HG03457 (cell line): ENCODE data around the gene UBE3A.

Source experiments
- ATAC-seq: cut with Tn5 transposase; IDR thresholded peaks from one replicate; pipeline ENCODE4 v1.9.1; 2021; ENCODE audit warnings: moderate number of reproducible peaks; ENCODE audit not compliant: unreplicated experiment

UBE3A gene

DNA sequence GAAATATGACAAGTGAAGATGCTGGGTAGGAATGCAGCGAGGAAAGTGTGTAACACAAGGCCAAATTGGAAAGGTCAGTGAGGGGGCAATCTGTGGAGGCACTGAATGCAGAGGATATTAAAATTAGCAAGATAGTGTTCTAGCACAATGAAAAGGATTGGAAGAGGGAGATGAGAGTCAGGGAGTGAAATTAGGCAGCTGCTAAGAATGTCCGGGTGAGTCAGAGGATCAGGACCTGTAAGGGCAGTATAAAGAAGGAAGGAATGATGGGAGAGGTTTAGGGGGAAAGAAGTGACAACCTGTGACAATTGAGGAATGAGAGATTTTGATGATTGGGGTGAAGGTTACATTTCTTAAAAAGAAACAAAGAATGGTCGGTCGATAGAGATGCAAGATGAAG lies 103.5 kb downstream of the UBE3A start:
- no peak for ATAC-seq

- no peak for ATAC-seq
Observed at GRCh38 chr15:25333049-25333448, 105.8 kb downstream of the UBE3A start.

GRCh38 chr15:25332306-25332705 lies 106.5 kb downstream of the UBE3A start:
- no peak for ATAC-seq

DNA sequence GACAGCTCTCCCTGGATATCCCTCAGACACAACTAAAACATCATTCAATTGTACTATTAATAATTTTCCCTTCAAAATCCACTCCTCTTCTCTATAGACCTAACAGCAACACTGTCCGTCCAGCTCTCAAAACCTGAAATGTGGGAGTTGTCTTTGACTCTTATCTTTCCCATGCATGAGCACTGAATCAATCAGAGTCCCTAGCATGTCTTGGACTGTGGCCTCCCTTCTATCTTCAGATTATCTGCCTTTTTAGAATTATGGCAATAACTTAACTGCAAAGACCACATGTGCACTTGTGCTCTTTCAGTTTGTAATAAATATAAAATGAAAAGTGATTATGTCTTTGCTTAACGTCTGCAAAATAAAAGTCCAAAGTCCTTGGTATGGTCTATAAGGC lies 107.0 kb downstream of the UBE3A start:
- ATAC-seq: no peak

- no peak for ATAC-seq
Observed at GRCh38 chr15:25331404-25331803, 107.4 kb downstream of the UBE3A start.

- ATAC-seq: no peak
Observed at GRCh38 chr15:25329696-25330095, 109.1 kb downstream of the UBE3A start.

DNA sequence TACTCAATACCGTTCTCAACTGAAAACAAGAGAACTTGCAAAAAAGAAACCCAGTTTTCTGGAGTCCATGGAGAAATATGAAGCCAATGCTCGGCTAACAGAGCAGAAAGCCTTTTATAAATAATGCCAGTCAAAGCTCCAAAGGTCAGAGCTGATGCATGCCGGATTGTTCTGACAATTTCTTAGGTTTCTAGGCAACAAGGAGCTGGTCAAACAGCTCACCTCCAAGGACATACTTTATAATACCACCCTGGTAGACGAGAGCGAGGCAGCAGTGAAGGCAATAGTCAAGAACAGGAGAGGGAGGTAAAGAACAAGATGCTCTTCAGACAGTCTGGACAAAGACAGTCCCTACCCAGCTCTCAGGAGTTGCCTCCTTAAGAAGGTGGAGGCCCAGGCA lies 111.1 kb downstream of the UBE3A start:
- ATAC-seq: no peak

DNA sequence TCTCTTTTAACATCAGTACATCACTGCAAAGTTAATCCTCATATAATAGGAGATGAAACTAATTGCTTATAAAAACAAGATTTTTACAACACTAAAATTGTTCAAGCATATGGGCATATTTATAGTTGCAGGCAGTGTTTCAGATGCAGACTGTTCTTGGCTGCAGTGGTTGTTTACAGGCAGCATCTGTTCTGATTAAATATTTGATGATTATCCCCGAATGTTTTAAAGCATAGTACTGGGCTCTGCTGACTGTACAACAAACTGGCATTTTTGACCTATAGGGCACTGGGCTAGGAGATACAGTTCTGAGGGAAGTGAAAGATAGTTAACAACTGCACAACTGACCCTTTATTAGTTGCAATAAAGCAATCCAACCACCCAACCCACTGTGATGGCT lies 113.6 kb downstream of the UBE3A start:
- no peak for ATAC-seq

DNA sequence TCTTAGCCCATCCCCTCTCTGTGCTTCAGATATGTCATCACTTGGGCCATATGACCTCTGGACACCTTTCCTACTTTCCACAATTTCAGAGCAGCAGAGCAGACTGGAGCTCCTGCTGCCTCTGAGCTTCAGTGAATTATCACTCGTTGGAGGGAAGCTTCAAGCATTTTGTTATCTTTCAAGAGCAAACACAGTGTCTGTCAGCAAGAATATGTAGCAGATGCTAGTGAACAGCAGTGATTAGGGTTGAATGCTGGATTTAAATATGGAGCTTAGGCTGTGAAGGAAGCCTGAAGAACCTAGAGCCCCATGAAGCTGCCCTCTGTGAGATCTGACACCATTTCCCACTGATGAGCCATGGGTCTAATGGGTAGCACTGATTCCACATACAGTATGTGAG lies 115.4 kb downstream of the UBE3A start:
- no peak for ATAC-seq

DNA sequence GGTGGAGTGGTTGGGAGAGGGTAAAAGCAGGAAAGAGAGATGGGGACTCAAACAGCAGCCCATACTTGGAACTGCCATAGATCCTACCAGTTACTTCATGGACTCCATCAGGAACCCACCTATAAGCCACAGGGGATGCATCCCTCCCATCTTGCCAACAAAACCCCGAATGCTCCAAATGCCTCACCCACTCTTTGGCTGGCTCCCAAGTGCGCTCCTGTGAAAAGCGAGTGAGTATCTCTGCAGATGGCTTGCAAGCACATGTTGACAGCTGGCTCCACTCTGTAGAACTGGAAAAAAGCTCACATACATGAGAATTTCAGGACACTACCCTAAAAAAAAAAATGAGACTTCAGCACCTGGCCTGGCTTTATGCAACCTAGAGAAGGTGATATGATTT lies 151.0 kb downstream of the UBE3A start:
- ATAC-seq: no peak
